Hematopoietic multipotent progenitor cell treated with erythropoietin and hydrocortisone succinate and interleukin-3 and kit ligand, for 15 days (in vitro differentiated cells): ENCODE measurements around the gene OR6T1.

ENCODE experiments used
- DNase-seq: peaks from one replicate; pipeline ENCODE4 v3.0.0-alpha.2; 2015; ENCODE audit warnings: low spot score

The OR6T1 gene, protein sequence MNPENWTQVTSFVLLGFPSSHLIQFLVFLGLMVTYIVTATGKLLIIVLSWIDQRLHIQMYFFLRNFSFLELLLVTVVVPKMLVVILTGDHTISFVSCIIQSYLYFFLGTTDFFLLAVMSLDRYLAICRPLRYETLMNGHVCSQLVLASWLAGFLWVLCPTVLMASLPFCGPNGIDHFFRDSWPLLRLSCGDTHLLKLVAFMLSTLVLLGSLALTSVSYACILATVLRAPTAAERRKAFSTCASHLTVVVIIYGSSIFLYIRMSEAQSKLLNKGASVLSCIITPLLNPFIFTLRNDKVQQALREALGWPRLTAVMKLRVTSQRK

GRCh38 chr11:123943738-123944137, at the start of gene OR6T1:
Gene OR6T1, minus strand, starts transcription at chr11:123943838. Its CDS starts 0 bp downstream, at chr11:123943838.
- no peak for DNase-seq

- DNase-seq: no peak
These were observed 35.7 kb upstream of the OR6T1 start for GRCh38 chr11:123979311-123979710.

- DNase-seq: no peak
These were observed 34.2 kb upstream of the OR6T1 start, which contains the start of gene OR10S1 for GRCh38 chr11:123977731-123978347. Gene OR10S1, minus strand, starts transcription at chr11:123977781. Its CDS starts 117 bp downstream, at chr11:123977664.

- no peak for DNase-seq
These were observed 33.3 kb upstream of the OR6T1 start for GRCh38 chr11:123976770-123977560.

DNA sequence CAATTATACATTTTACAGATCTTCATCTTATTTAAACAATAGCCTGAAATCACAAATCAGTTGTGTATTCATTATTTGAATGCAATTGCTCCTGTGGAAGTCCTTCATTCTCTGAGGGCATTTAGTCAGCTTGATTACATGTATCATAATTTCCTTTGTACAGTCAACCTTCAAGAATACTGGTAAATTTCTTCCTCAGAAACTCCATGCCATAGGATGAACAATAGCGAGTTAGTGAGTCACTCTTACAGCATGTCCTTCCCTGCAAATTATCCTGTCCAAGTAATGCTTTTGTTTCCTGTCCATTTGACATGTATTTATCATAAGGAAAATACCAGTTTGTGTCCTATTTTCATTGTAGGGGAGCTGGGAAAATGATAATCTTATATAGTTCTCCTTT, 30.2 kb upstream of the OR6T1 start:
- DNase-seq: no peak

DNA sequence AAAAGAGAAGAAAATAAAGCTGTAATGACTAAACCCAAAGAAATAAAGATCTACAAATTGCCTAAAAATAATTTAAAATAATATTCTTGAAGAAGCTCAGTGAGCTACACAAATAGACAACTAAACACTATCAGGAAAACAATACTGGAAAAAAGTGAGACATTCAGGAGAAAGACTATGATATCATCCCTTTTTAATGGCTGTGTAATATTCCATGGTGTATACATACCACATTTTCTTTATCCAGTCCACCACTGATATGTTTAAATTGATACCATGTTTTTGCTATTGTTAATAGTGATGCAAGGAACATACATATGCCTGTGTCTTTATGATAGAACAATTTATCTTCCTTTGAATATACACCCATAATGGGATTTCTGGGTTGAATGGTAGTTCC, 13.1 kb upstream of the OR6T1 start:
- no peak for DNase-seq

DNA sequence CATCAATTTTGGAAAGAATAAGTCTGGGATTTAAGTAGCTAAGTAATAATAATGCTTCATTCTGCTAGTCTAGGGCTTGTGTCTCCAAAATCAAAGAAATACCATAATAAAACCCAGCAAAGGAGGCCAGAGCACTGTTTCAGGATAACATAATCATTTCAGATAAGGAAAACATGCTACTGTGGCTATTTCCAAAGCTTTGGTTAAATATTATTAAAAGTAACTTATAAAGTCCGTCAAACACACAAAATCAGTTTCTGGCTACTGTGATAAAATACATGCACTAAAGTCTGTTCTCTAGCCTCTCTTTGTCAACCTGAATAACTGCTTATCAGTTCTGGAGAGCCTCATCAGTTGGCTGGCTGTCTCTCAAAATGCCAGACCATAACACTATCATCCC, 1.5 kb upstream of the OR6T1 start:
- DNase-seq: no peak

DNA sequence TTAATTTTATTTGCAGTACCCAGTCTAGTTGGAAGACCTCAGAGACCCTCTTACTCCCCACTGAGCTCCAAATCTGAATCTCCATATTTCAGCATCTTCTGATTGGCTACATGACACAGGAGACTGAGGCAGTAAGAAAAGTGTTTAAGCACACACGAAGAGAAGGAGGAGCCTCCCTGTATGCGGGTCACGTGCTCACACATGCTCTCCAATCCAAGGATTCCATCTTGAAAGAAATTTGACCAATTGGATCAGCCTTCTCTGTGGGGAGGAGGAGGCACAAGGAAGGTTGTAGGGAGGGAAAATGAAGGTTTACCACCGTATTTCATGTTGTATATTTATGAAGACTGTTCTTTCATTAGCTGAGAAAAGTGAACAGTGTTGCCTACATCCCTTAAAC, 1.2 kb downstream of the OR6T1 start:
- DNase-seq: no peak

GRCh38 chr11:123939317-123939716, 4.3 kb downstream of the OR6T1 start, which contains the start of gene OR4D5:
Gene OR4D5, plus strand, starts transcription at chr11:123939617. Its CDS starts 0 bp downstream, at chr11:123939617.
- no peak for DNase-seq

DNA sequence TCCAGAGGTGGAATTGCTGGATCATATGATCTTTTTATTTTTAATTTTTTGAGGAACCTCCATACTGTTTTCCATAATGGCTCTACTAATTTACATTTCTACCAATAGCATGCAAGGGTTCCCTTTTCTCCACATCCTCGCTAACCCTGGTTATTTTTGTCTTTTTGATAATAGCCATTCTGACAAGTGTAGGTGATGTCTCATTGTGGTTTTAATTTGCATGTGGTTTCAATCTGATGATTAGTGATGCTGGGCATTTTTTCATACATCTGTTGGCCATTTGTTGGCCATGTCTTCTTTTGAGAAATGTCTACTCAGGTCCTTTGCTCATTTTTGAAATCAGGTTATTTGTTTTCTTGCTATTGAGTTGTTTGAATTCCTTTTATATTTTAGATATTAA, 19.6 kb downstream of the OR6T1 start:
- DNase-seq: no peak

- no peak for DNase-seq
These were observed 22.7 kb downstream of the OR6T1 start for GRCh38 chr11:123920943-123921342.

- DNase-seq: no peak
These were observed 37.8 kb downstream of the OR6T1 start for GRCh38 chr11:123905826-123906225.

GRCh38 chr11:123904932-123905331, 38.7 kb downstream of the OR6T1 start:
- no peak for DNase-seq

DNA sequence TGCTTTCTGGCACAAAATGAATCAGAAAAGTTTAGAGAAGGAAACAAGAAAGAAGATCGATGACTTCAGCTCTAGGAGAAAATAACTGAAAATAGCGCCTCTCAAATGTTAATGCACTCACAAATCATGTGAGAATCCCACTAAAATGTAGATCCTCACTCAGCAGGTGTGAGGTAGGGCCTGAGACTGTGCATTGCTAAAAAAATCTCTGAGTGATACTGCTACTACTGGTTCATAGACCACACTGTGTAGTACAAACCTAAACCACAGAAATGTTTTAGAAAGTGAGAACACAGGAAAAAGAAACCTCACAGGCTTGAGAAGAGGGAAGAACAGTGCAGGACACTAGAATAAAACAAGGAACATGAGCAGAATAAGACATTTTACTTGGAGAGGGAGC, 39.7 kb downstream of the OR6T1 start:
- no peak for DNase-seq

GRCh38 chr11:123901867-123902266, 41.8 kb downstream of the OR6T1 start, which contains the start of gene OR8D4:
Gene OR8D4, plus strand, starts transcription at chr11:123902167. Its CDS starts 4,265 bp downstream, at chr11:123906432.
- DNase-seq: no peak

- no peak for DNase-seq
These were observed 43.8 kb downstream of the OR6T1 start for GRCh38 chr11:123899792-123900191.
